GM23338 (cell line): ENCODE measurements around the gene ZSCAN5A.

Experiments
- CREB1 ChIP-seq: fragments of 250-450 bp; sonication (Bioruptor Pico); IDR thresholded peaks from 2 replicates; pipeline ENCODE4 v1.5.0; 2020; ENCODE audit warnings: low read depth, mild to moderate bottlenecking, moderate library complexity
- EZH2 ChIP-seq: fragments of 200-600 bp; sonication (generic); IDR thresholded peaks from one replicate; pipeline ENCODE4 v1.8.0; 2017; ENCODE audit warnings: antibody characterized with exemption, mild to moderate bottlenecking, low read depth; ENCODE audit not compliant: unreplicated experiment
- EZH2phosphoT487 ChIP-seq: fragments of 200-600 bp; sonication (generic); IDR thresholded peaks from one replicate; pipeline ENCODE4 v1.8.1; 2018; ENCODE audit warnings: antibody characterized with exemption; ENCODE audit not compliant: unreplicated experiment
- JUNB ChIP-seq: IDR thresholded peaks from one replicate; pipeline ENCODE4 v1.6.1; 2016; ENCODE audit warnings: antibody characterized with exemption; ENCODE audit not compliant: unreplicated experiment
- NANOG ChIP-seq: IDR thresholded peaks from 2 replicates; pipeline ENCODE4 v1.6.1; 2016; ENCODE audit warnings: antibody characterized with exemption, borderline replicate concordance
- POLR2AphosphoS5 ChIP-seq: IDR thresholded peaks from 2 replicates; pipeline ENCODE4 v1.6.1; 2016; ENCODE audit warnings: antibody characterized with exemption, low read depth
- ZNF114 ChIP-seq: fragments of 250-450 bp; sonication (Bioruptor Pico); IDR thresholded peaks from 2 replicates; pipeline ENCODE4 v1.5.0; 2020; ENCODE audit warnings: mild to moderate bottlenecking, moderate library complexity
- TF ChIP-seq, protein P1 (sequence below), 2 experiments: fragments of 200-600 bp in 1 of 2; sonication (generic) in 1 of 2; conservative IDR thresholded peaks; 2 replicates each; pipeline versions ENCODE4 v1.5.1 to v1.6.1; 2016 to 2017; ENCODE audit warnings: antibody characterized with exemption in 2 of 2, low read depth in 2 of 2, mild to moderate bottlenecking in 2 of 2, moderate library complexity in 1 of 2
- TF ChIP-seq, protein P2 (sequence below): IDR thresholded peaks from one replicate; pipeline ENCODE4 v1.6.1; 2018; ENCODE audit warnings: antibody characterized with exemption; ENCODE audit not compliant: unreplicated experiment
- TF ChIP-seq, protein P3 (sequence below): IDR thresholded peaks from 2 replicates; pipeline ENCODE4 v1.6.1; 2016; ENCODE audit warnings: antibody characterized with exemption

DNA sequence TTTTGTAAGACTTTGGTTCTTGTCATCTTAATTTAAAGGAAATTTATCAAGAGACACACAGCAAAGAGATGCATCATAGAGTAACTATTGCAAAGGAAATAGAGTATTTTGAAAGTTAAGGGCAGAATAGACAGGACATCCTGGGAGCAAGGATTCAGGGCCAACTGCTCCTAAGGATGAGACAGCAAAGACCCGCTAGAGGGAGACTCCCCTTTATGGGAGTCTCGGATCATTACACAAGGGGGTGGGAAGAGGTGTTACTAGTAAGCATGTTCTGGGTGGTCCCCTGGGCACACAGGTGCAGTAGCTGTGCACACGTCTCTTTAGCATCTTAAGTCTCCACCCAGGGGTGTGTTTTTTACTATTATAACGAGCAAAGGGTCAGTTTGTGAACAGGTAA lies 102.9 kb downstream of the ZSCAN5A start:
- TF ChIP-seq, protein P1, sequence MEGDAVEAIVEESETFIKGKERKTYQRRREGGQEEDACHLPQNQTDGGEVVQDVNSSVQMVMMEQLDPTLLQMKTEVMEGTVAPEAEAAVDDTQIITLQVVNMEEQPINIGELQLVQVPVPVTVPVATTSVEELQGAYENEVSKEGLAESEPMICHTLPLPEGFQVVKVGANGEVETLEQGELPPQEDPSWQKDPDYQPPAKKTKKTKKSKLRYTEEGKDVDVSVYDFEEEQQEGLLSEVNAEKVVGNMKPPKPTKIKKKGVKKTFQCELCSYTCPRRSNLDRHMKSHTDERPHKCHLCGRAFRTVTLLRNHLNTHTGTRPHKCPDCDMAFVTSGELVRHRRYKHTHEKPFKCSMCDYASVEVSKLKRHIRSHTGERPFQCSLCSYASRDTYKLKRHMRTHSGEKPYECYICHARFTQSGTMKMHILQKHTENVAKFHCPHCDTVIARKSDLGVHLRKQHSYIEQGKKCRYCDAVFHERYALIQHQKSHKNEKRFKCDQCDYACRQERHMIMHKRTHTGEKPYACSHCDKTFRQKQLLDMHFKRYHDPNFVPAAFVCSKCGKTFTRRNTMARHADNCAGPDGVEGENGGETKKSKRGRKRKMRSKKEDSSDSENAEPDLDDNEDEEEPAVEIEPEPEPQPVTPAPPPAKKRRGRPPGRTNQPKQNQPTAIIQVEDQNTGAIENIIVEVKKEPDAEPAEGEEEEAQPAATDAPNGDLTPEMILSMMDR (conservative IDR thresholded peaks at IDR 0.05; ENCODE audit: low read depth in 2 of 2) = peak; percentile 18 to 26; a peak in 3 of 4 replicates
- TF ChIP-seq POLR2AphosphoS5 (no peak), EZH2phosphoT487 (no peak), EZH2 (no peak), JUNB (no peak), ZNF114 (CRISPR knock-in tag) (no peak), NANOG (no peak), CREB1 (CRISPR knock-in tag) (no peak)
- TF ChIP-seq, protein P2, sequence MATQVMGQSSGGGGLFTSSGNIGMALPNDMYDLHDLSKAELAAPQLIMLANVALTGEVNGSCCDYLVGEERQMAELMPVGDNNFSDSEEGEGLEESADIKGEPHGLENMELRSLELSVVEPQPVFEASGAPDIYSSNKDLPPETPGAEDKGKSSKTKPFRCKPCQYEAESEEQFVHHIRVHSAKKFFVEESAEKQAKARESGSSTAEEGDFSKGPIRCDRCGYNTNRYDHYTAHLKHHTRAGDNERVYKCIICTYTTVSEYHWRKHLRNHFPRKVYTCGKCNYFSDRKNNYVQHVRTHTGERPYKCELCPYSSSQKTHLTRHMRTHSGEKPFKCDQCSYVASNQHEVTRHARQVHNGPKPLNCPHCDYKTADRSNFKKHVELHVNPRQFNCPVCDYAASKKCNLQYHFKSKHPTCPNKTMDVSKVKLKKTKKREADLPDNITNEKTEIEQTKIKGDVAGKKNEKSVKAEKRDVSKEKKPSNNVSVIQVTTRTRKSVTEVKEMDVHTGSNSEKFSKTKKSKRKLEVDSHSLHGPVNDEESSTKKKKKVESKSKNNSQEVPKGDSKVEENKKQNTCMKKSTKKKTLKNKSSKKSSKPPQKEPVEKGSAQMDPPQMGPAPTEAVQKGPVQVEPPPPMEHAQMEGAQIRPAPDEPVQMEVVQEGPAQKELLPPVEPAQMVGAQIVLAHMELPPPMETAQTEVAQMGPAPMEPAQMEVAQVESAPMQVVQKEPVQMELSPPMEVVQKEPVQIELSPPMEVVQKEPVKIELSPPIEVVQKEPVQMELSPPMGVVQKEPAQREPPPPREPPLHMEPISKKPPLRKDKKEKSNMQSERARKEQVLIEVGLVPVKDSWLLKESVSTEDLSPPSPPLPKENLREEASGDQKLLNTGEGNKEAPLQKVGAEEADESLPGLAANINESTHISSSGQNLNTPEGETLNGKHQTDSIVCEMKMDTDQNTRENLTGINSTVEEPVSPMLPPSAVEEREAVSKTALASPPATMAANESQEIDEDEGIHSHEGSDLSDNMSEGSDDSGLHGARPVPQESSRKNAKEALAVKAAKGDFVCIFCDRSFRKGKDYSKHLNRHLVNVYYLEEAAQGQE = no peak
- TF ChIP-seq, protein P3, sequence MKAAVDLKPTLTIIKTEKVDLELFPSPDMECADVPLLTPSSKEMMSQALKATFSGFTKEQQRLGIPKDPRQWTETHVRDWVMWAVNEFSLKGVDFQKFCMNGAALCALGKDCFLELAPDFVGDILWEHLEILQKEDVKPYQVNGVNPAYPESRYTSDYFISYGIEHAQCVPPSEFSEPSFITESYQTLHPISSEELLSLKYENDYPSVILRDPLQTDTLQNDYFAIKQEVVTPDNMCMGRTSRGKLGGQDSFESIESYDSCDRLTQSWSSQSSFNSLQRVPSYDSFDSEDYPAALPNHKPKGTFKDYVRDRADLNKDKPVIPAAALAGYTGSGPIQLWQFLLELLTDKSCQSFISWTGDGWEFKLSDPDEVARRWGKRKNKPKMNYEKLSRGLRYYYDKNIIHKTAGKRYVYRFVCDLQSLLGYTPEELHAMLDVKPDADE = no peak
